Gastrocnemius medialis (tissue), 4 donors: ENCODE measurements around the gene NPAS3. TPM values are rescaled to one million over a fixed set of nuclear protein-coding genes. Genes with fewer than 3 reads are reported as not detected.

Experiments
- ATAC-seq, 2 donors: fragments of 150-250 bp; one replicate each; pipeline ENCODE4 v1.9.1; 2016
- DNase-seq, 2 donors: peaks; one replicate each; pipeline ENCODE4 v3.0.0-alpha.2; 2019
- H3K27ac ChIP-seq, 4 donors: fragments of 200-600 bp; sonication (generic); 1 replicate in 1 of 4; 2 replicates in 3 of 4; pipeline ENCODE4 v1.5.1; 2016 to 2018; ENCODE audit warnings: mild to moderate bottlenecking in 2 of 4, moderate library complexity in 1 of 4
- H3K27me3 ChIP-seq, 3 donors: fragments of 200-600 bp; sonication (generic) in 2 of 3; 1 replicate in 1 of 3; 2 replicates in 2 of 3; pipeline versions ENCODE4 v1.5.1 to v1.6.0; 2016 to 2019; ENCODE audit warnings: mild to moderate bottlenecking in 1 of 3, moderate library complexity in 1 of 3
- H3K36me3 ChIP-seq, 2 donors: fragments of 200-600 bp; sonication (generic) in 1 of 2; one replicate each; pipeline ENCODE4 v1.5.1; 2017 to 2018
- H3K4me1 ChIP-seq, 2 donors: fragments of 200-600 bp; sonication (generic) in 1 of 2; one replicate each; pipeline ENCODE4 v1.5.1; 2016 to 2017; ENCODE audit warnings: mild to moderate bottlenecking in 2 of 2
- H3K4me3 ChIP-seq, 4 donors: fragments of 200-600 bp; sonication (generic) in 3 of 4; 1 replicate in 1 of 4; 2 replicates in 3 of 4; pipeline ENCODE4 v1.5.1; 2016 to 2019; ENCODE audit warnings: mild to moderate bottlenecking in 2 of 4
- H3K9me3 ChIP-seq, 3 donors: fragments of 200-600 bp; sonication (generic) in 2 of 3; 1 replicate in 1 of 3; 2 replicates in 2 of 3; pipeline ENCODE4 v1.5.1; 2016 to 2019
- CTCF ChIP-seq, 5 experiments: fragments of 450-650 bp in 3 of 5; fragments of 200-600 bp in 2 of 5; sonication (generic) in 2 of 5; IDR thresholded peaks in 4 of 5; conservative IDR thresholded peaks in 1 of 5; 1 replicate in 4 of 5; 2 replicates in 1 of 5; pipeline ENCODE4 v1.5.1; 2016 to 2019; ENCODE audit warnings: antibody characterized with exemption in 5 of 5, mild to moderate bottlenecking in 3 of 5, moderate library complexity in 3 of 5
- POLR2A ChIP-seq, 2 donors: fragments of 450-650 bp; IDR thresholded peaks; one replicate each; pipeline ENCODE4 v1.6.1; 2017; ENCODE audit warnings: antibody characterized with exemption in 2 of 2, mild to moderate bottlenecking in 2 of 2, moderate library complexity in 2 of 2
- in situ Hi-C, 4 donors: fragments of 200-750 bp; cut with MboI; loops; one replicate each; pipeline versions ENCODE4 v1.15.0 to v1.8.0; 2017; ENCODE audit warnings: low sequenced_read_pairs in 4 of 4
- intact Hi-C: fragments of 100-400 bp; cut with DNase I; formaldehyde crosslinking; loops from one replicate; pipeline ENCODE4 v1.15.1; 2023; ENCODE audit warnings: low total_unique reads
- total RNA-seq, 4 donors: library from RNA; depleted of rRNA; stranded (reverse); fragments of >200 nt; gene quantifications; one replicate each; pipeline versions ENCODE4 v1.1.0 to v1.2.3, GENCODE V29; 2016

The NPAS3 gene
- total RNA-seq, 4 donors from 2014 or later, result 0.82 to 1.00 TPM; not detected in 2

- ATAC-seq (no peak), DNase-seq (no peak)
- Histone ChIP-seq H3K4me1 (no peaks in the 10 kb centered on the region), H3K4me3 (no peak overlapping the region), H3K27me3 (no peaks in the 10 kb centered on the region), H3K9me3 (no peaks in the 10 kb centered on the region), H3K36me3 (no peaks in the 10 kb centered on the region), H3K27ac (no peak overlapping the region)
- intact Hi-C loops, result no loop called here
- in situ Hi-C loops, result no loop called here
- no peak for TF ChIP-seq CTCF (IDR thresholded peaks at IDR 0.05 in 4 of 5, conservative IDR thresholded peaks at IDR 0.05 in 1 of 5)
- TF ChIP-seq POLR2A (IDR thresholded peaks at IDR 0.05), result no peak
These were observed 547.7 kb downstream of the NPAS3 start for GRCh38 chr14:33486332-33486890.

GRCh38 chr14:33488582-33488981, 549.9 kb downstream of the NPAS3 start:
- ATAC-seq (no peak), DNase-seq (no peak)
- no peaks in the 10 kb centered on the region for H3K9me3 ChIP-seq
- no peak overlapping the region for H3K4me3 ChIP-seq
- in situ Hi-C loops, result no loop called here
- no peaks in the 10 kb centered on the region for H3K36me3 ChIP-seq
- TF ChIP-seq POLR2A (IDR thresholded peaks at IDR 0.05), result no peak
- TF ChIP-seq CTCF (IDR thresholded peaks at IDR 0.05 in 4 of 5, conservative IDR thresholded peaks at IDR 0.05 in 1 of 5), result no peak
- intact Hi-C loops, result no loop called here
- H3K4me1 ChIP-seq, result no peaks in the 10 kb centered on the region
- no peak overlapping the region for H3K27ac ChIP-seq
- no peaks in the 10 kb centered on the region for H3K27me3 ChIP-seq

GRCh38 chr14:33490555-33490954, 551.9 kb downstream of the NPAS3 start:
- intact Hi-C loops (no loop called here), in situ Hi-C loops (no loop called here)
- H3K4me1 ChIP-seq, result no peaks in the 10 kb centered on the region
- TF ChIP-seq POLR2A (IDR thresholded peaks at IDR 0.05), result no peak
- no peak for TF ChIP-seq CTCF (IDR thresholded peaks at IDR 0.05 in 4 of 5, conservative IDR thresholded peaks at IDR 0.05 in 1 of 5)
- H3K27me3 ChIP-seq, result no peaks in the 10 kb centered on the region
- ATAC-seq, result no peak
- H3K27ac ChIP-seq, result no peak overlapping the region
- no peak overlapping the region for H3K4me3 ChIP-seq
- H3K36me3 ChIP-seq, result no peaks in the 10 kb centered on the region
- no peaks in the 10 kb centered on the region for H3K9me3 ChIP-seq
- no peak for DNase-seq

- ATAC-seq (no peak), DNase-seq (no peak)
- intact Hi-C loops (no loop called here), in situ Hi-C loops (no loop called here)
- Histone ChIP-seq H3K9me3 (no peaks in the 10 kb centered on the region), H3K27ac (no peak overlapping the region), H3K4me1 (no peaks in the 10 kb centered on the region), H3K36me3 (no peaks in the 10 kb centered on the region), H3K27me3 (no peaks in the 10 kb centered on the region), H3K4me3 (no peak overlapping the region)
- TF ChIP-seq POLR2A (IDR thresholded peaks at IDR 0.05) (no peak), CTCF (IDR thresholded peaks at IDR 0.05 in 4 of 5, conservative IDR thresholded peaks at IDR 0.05 in 1 of 5) (no peak)
These were observed 552.4 kb downstream of the NPAS3 start for GRCh38 chr14:33491112-33491511.

- H3K4me3 ChIP-seq, result no peak overlapping the region
- no peak overlapping the region for H3K27ac ChIP-seq
- H3K27me3 ChIP-seq, result no peaks in the 10 kb centered on the region
- ATAC-seq (no peak), DNase-seq (no peak)
- intact Hi-C loops, result no loop called here
- TF ChIP-seq CTCF (IDR thresholded peaks at IDR 0.05 in 4 of 5, conservative IDR thresholded peaks at IDR 0.05 in 1 of 5) (no peak), POLR2A (IDR thresholded peaks at IDR 0.05) (no peak)
- no peaks in the 10 kb centered on the region for H3K36me3 ChIP-seq
- H3K4me1 ChIP-seq, result no peaks in the 10 kb centered on the region
- in situ Hi-C loops, result no loop called here
- H3K9me3 ChIP-seq, result no peaks in the 10 kb centered on the region
These were observed 553.8 kb downstream of the NPAS3 start for GRCh38 chr14:33492491-33492890.
